Measurements from ENCODE around the gene HNRNPA0. TPM values are rescaled to one million over a fixed set of nuclear protein-coding genes. Genes with fewer than 3 reads are reported as not detected.
A peak's percentile ranks its signal among the peaks of the same experiment; 100 is the strongest.

Gene HNRNPA0
- total RNA-seq, 2 experiments from 2014 or later, result 44.3 to 44.6 TPM

- Mint-ChIP-seq H3K4me1 (peaks cover 36% of the 10 kb centered on the region), H3K27me3 (no peaks in the 10 kb centered on the region), H3K9me3 (peaks cover 16% of the 10 kb centered on the region), H3K36me3 (peaks cover 13% of the 10 kb centered on the region), H3K4me3 (no peak overlapping the region), H3K27ac (peak overlapping the region; percentile 28)
- DNase-seq, result no peak
Measured at GRCh38 chr5:137738947-137739346, 15.2 kb downstream of the HNRNPA0 start.

GRCh38 chr5:137737349-137738131 is 16.6 kb downstream of the HNRNPA0 start:
- H3K4me3 Mint-ChIP-seq, result no peak overlapping the region
- H3K27ac Mint-ChIP-seq, result no peak overlapping the region

GRCh38 chr5:137736496-137736895 is 17.7 kb downstream of the HNRNPA0 start:
- no peak overlapping the region for H3K27ac Mint-ChIP-seq
- peaks cover 16% of the 10 kb centered on the region for H3K9me3 Mint-ChIP-seq

More at GRCh38 chr5:137737349-137738131, 16.6 kb downstream of the HNRNPA0 start:
- Mint-ChIP-seq H3K27me3 (no peaks in the 10 kb centered on the region), H3K9me3 (peaks cover 16% of the 10 kb centered on the region), H3K36me3 (peaks cover 13% of the 10 kb centered on the region), H3K4me1 (peaks cover 41% of the 10 kb centered on the region)
- peak; percentile 47 for DNase-seq

GRCh38 chr5:137735555-137736284 is 18.4 kb downstream of the HNRNPA0 start, which contains the start of gene KLHL3:
TSS of gene KLHL3 (minus strand) at chr5:137736089. CDS start at chr5:137735646, 443 bp downstream.
- Mint-ChIP-seq H3K36me3 (peaks cover 13% of the 10 kb centered on the region), H3K27ac (no peak within 1 kb of the TSS), H3K9me3 (peaks cover 16% of the 10 kb centered on the region), H3K4me1 (peaks cover 54% of the 10 kb centered on the region), H3K27me3 (no peaks in the 10 kb centered on the region), H3K4me3 (no peak within 1 kb of the TSS)
- DNase-seq, result peak; percentile 47

More at GRCh38 chr5:137736496-137736895, 17.7 kb downstream of the HNRNPA0 start:
- H3K4me3 Mint-ChIP-seq, result no peak overlapping the region
- H3K27me3 Mint-ChIP-seq, result no peaks in the 10 kb centered on the region
- peaks cover 48% of the 10 kb centered on the region for H3K4me1 Mint-ChIP-seq
- peaks cover 13% of the 10 kb centered on the region for H3K36me3 Mint-ChIP-seq
- DNase-seq, result no peak

GRCh38 chr5:137734962-137735554 is 19.1 kb downstream of the HNRNPA0 start:
- no peak overlapping the region for H3K27ac Mint-ChIP-seq
- H3K27me3 Mint-ChIP-seq, result no peaks in the 10 kb centered on the region
- peaks cover 60% of the 10 kb centered on the region for H3K4me1 Mint-ChIP-seq
- H3K9me3 Mint-ChIP-seq, result peaks cover 16% of the 10 kb centered on the region
- H3K4me3 Mint-ChIP-seq, result no peak overlapping the region
- H3K36me3 Mint-ChIP-seq, result peaks cover 13% of the 10 kb centered on the region
- DNase-seq, result peak; percentile 20

- no peaks in the 10 kb centered on the region for H3K27me3 Mint-ChIP-seq
- peaks cover 10% of the 10 kb centered on the region for H3K9me3 Mint-ChIP-seq
- no peak overlapping the region for H3K4me3 Mint-ChIP-seq
- H3K4me1 Mint-ChIP-seq, result peaks cover 53% of the 10 kb centered on the region
- peaks cover 10% of the 10 kb centered on the region for H3K36me3 Mint-ChIP-seq
- no peak overlapping the region for H3K27ac Mint-ChIP-seq
- DNase-seq, result peak; percentile 4
Measured at GRCh38 chr5:137734331-137734730, 19.8 kb downstream of the HNRNPA0 start.

- Mint-ChIP-seq H3K36me3 (peaks cover 9% of the 10 kb centered on the region), H3K4me3 (no peak overlapping the region), H3K27me3 (no peaks in the 10 kb centered on the region)
Measured at GRCh38 chr5:137733922-137734321, 20.2 kb downstream of the HNRNPA0 start.

GRCh38 chr5:137733006-137733405 is 21.2 kb downstream of the HNRNPA0 start:
- no peak overlapping the region for H3K4me3 Mint-ChIP-seq
- no peak for DNase-seq
- H3K9me3 Mint-ChIP-seq, result peaks cover 4% of the 10 kb centered on the region
- H3K27me3 Mint-ChIP-seq, result no peaks in the 10 kb centered on the region
- H3K27ac Mint-ChIP-seq, result no peak overlapping the region
- peaks cover 46% of the 10 kb centered on the region for H3K4me1 Mint-ChIP-seq
- H3K36me3 Mint-ChIP-seq, result peaks cover 2% of the 10 kb centered on the region

More at GRCh38 chr5:137733922-137734321, 20.2 kb downstream of the HNRNPA0 start:
- Mint-ChIP-seq H3K9me3 (peaks cover 8% of the 10 kb centered on the region), H3K4me1 (peaks cover 52% of the 10 kb centered on the region), H3K27ac (no peak overlapping the region)
- no peak for DNase-seq

GRCh38 chr5:137731176-137731575 is 23.0 kb downstream of the HNRNPA0 start:
- no peaks in the 10 kb centered on the region for H3K36me3 Mint-ChIP-seq
- no peak for DNase-seq
- peaks cover 40% of the 10 kb centered on the region for H3K4me1 Mint-ChIP-seq
- no peaks in the 10 kb centered on the region for H3K27me3 Mint-ChIP-seq
- H3K27ac Mint-ChIP-seq, result no peak overlapping the region
- no peaks in the 10 kb centered on the region for H3K9me3 Mint-ChIP-seq
- no peak overlapping the region for H3K4me3 Mint-ChIP-seq

GRCh38 chr5:137730336-137730735 is 23.8 kb downstream of the HNRNPA0 start:
- Mint-ChIP-seq H3K27ac (no peak overlapping the region), H3K36me3 (no peaks in the 10 kb centered on the region), H3K9me3 (no peaks in the 10 kb centered on the region), H3K4me1 (peaks cover 40% of the 10 kb centered on the region), H3K27me3 (no peaks in the 10 kb centered on the region), H3K4me3 (no peak overlapping the region)
- no peak for DNase-seq

- no peak overlapping the region for H3K4me3 Mint-ChIP-seq
- no peak for DNase-seq
- H3K4me1 Mint-ChIP-seq, result peaks cover 25% of the 10 kb centered on the region
- H3K9me3 Mint-ChIP-seq, result no peaks in the 10 kb centered on the region
- no peaks in the 10 kb centered on the region for H3K36me3 Mint-ChIP-seq
- no peak overlapping the region for H3K27ac Mint-ChIP-seq
- H3K27me3 Mint-ChIP-seq, result no peaks in the 10 kb centered on the region
Measured at GRCh38 chr5:137728048-137728447, 26.1 kb downstream of the HNRNPA0 start.

- no peaks in the 10 kb centered on the region for H3K9me3 Mint-ChIP-seq
- peaks cover 21% of the 10 kb centered on the region for H3K4me1 Mint-ChIP-seq
- no peak overlapping the region for H3K27ac Mint-ChIP-seq
- no peak for DNase-seq
- H3K27me3 Mint-ChIP-seq, result no peaks in the 10 kb centered on the region
- H3K36me3 Mint-ChIP-seq, result no peaks in the 10 kb centered on the region
- no peak overlapping the region for H3K4me3 Mint-ChIP-seq
Measured at GRCh38 chr5:137727623-137728022, 26.5 kb downstream of the HNRNPA0 start.

GRCh38 chr5:137724251-137724650 is 29.9 kb downstream of the HNRNPA0 start:
- Mint-ChIP-seq H3K27ac (no peak overlapping the region), H3K4me1 (no peaks in the 10 kb centered on the region), H3K36me3 (peaks cover 9% of the 10 kb centered on the region), H3K27me3 (no peaks in the 10 kb centered on the region), H3K4me3 (no peak overlapping the region), H3K9me3 (no peaks in the 10 kb centered on the region)
- no peak for DNase-seq

- H3K27ac Mint-ChIP-seq, result no peak overlapping the region
- no peak for DNase-seq
- no peaks in the 10 kb centered on the region for H3K27me3 Mint-ChIP-seq
- H3K4me1 Mint-ChIP-seq, result peaks cover 1% of the 10 kb centered on the region
- H3K36me3 Mint-ChIP-seq, result peaks cover 23% of the 10 kb centered on the region
- no peak overlapping the region for H3K4me3 Mint-ChIP-seq
- peaks cover 5% of the 10 kb centered on the region for H3K9me3 Mint-ChIP-seq
Measured at GRCh38 chr5:137718611-137719010, 35.6 kb downstream of the HNRNPA0 start.

GRCh38 chr5:137716337-137716736 is 37.8 kb downstream of the HNRNPA0 start:
- Mint-ChIP-seq H3K4me3 (no peak overlapping the region), H3K27ac (no peak overlapping the region), H3K36me3 (peaks cover 30% of the 10 kb centered on the region), H3K27me3 (no peaks in the 10 kb centered on the region), H3K9me3 (peaks cover 5% of the 10 kb centered on the region), H3K4me1 (peaks cover 1% of the 10 kb centered on the region)
- no peak for DNase-seq

Data from activated naive CD8-positive, alpha-beta T cell treated with anti-CD3 and anti-CD28 coated beads for 36 hours (primary cell).